ENCODE results near the gene EMC1.

GRCh38 chr1:19273106-19273843 lies 22.0 kb upstream of the EMC1 start:
- TF ChIP-seq POU2F2 (IDR thresholded peaks at IDR 0.05; ENCODE audit: low read depth, low read length) (no peak), POLR2AphosphoS5 (IDR thresholded peaks at IDR 0.05; ENCODE audit: low read depth, low read length) (no peak), POLR2A (IDR thresholded peaks at IDR 0.05; ENCODE audit: low read depth, low read length) (no peak), TAF1 (IDR thresholded peaks at IDR 0.05; ENCODE audit: low read depth, low read length) (no peak), SPI1 (IDR thresholded peaks at IDR 0.05; ENCODE audit: low read depth, low read length) (no peak)
